Activated CD4-positive, alpha-beta memory T cell treated with anti-CD3 and anti-CD28 coated beads, Interleukin-2, amount 10 ng/mL, durations not matched to agents 7 days and 5 days (primary cell): ENCODE results near the gene CDH4. TPM values are rescaled to one million over a fixed set of nuclear protein-coding genes. Genes with fewer than 3 reads are reported as not detected.

Experiments used
- CTCF ChIA-PET: fragments of 350-600 bp; sonication (Branson Sonifier 250); formaldehyde crosslinking; loops from one replicate; lab custom pipeline; 2021; ENCODE audit warnings: antibody characterized with exemption, inconsistent platforms; lab: Charles Lee
- POLR2A ChIA-PET: fragments of 350-600 bp; sonication (Branson Sonifier 250); formaldehyde crosslinking; loops from one replicate; lab custom pipeline; 2021; ENCODE audit warnings: antibody characterized with exemption; lab: Charles Lee
- DNase-seq: peaks from one replicate; pipeline ENCODE4 v3.0.0-alpha.2; 2020
- H3K27ac Mint-ChIP-seq: one replicate; pipeline ENCODE4 v1.8.0; 2021; ENCODE audit warnings: mild to moderate bottlenecking, mixed read lengths
- H3K27me3 Mint-ChIP-seq: one replicate; pipeline ENCODE4 v1.8.0; 2021; ENCODE audit warnings: mixed read lengths
- H3K36me3 Mint-ChIP-seq: one replicate; pipeline ENCODE4 v1.8.0; 2021; ENCODE audit warnings: low read depth, mixed read lengths
- H3K4me1 Mint-ChIP-seq: one replicate; pipeline ENCODE4 v1.8.0; 2021; ENCODE audit warnings: mixed read lengths
- H3K4me3 Mint-ChIP-seq: one replicate; pipeline ENCODE4 v1.8.0; 2021; ENCODE audit warnings: mild to moderate bottlenecking, mixed read lengths
- H3K9me3 Mint-ChIP-seq: one replicate; pipeline ENCODE4 v1.8.0; 2021; ENCODE audit warnings: mixed read lengths
- total RNA-seq, 2 experiments: library from RNA; stranded (reverse); gene quantifications; one replicate each; pipeline ENCODE4 v1.2.3, GENCODE V29; 2021

CDH4 gene
- total RNA-seq, 2 experiments from 2014 or later: 0.15 to 0.20 TPM

- peaks cover 2% of the 10 kb centered on the region for H3K9me3 Mint-ChIP-seq
- no peak overlapping the region for H3K27ac Mint-ChIP-seq
- CTCF ChIA-PET: no interaction called here
- H3K27me3 Mint-ChIP-seq: peaks cover 4% of the 10 kb centered on the region
- POLR2A ChIA-PET: no interaction called here
- no peaks in the 10 kb centered on the region for H3K36me3 Mint-ChIP-seq
- no peaks in the 10 kb centered on the region for H3K4me1 Mint-ChIP-seq
- DNase-seq: peak; percentile 4
- no peak overlapping the region for H3K4me3 Mint-ChIP-seq
These were observed 701.3 kb downstream of the CDH4 start for GRCh38 chr20:61953037-61954021.

GRCh38 chr20:61954276-61955021 is 702.4 kb downstream of the CDH4 start:
- Mint-ChIP-seq H3K27me3 (peaks cover 4% of the 10 kb centered on the region), H3K9me3 (no peaks in the 10 kb centered on the region), H3K4me1 (no peaks in the 10 kb centered on the region), H3K4me3 (no peak overlapping the region), H3K27ac (no peak overlapping the region), H3K36me3 (no peaks in the 10 kb centered on the region)
- POLR2A ChIA-PET: no interaction called here
- CTCF ChIA-PET: no interaction called here
- no peak for DNase-seq

DNA sequence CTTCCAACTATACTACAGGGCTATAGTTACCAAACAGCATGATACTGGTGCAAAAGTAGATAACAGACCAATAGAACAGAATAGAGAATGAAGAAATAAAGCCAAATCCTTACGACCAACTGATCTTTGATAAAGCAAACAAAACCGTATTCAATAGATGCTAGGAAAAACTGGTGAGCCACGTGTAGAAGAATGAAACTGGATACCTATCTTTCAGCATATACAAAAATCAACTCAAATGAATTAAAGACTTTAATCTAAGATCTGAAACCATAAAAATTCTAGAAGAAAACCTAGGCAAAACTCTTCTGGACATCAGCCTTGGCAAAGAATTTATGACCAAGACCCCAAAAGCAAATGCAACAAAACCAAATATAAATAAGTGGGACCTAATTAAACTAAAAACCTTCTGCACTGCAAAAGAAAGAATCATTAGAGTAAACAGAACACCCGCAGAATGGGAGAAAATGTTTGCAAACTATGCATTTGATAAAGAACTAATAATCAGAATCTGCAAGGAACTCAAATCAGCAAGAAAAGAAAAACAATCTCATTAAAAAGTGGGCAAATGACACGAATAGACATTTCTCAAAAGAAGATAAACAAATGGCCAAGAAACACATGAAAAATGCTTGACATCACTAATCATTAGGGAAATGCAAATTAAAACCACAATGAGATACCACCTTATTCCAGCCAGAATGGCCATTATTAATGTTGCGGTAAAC is 703.8 kb downstream of the CDH4 start:
- DNase-seq: no peak
- Mint-ChIP-seq H3K9me3 (no peaks in the 10 kb centered on the region), H3K27me3 (peaks cover 4% of the 10 kb centered on the region), H3K27ac (no peak overlapping the region), H3K4me3 (no peak overlapping the region), H3K36me3 (no peaks in the 10 kb centered on the region), H3K4me1 (no peaks in the 10 kb centered on the region)
- ChIA-PET CTCF (no interaction called here), POLR2A (no interaction called here)

DNA sequence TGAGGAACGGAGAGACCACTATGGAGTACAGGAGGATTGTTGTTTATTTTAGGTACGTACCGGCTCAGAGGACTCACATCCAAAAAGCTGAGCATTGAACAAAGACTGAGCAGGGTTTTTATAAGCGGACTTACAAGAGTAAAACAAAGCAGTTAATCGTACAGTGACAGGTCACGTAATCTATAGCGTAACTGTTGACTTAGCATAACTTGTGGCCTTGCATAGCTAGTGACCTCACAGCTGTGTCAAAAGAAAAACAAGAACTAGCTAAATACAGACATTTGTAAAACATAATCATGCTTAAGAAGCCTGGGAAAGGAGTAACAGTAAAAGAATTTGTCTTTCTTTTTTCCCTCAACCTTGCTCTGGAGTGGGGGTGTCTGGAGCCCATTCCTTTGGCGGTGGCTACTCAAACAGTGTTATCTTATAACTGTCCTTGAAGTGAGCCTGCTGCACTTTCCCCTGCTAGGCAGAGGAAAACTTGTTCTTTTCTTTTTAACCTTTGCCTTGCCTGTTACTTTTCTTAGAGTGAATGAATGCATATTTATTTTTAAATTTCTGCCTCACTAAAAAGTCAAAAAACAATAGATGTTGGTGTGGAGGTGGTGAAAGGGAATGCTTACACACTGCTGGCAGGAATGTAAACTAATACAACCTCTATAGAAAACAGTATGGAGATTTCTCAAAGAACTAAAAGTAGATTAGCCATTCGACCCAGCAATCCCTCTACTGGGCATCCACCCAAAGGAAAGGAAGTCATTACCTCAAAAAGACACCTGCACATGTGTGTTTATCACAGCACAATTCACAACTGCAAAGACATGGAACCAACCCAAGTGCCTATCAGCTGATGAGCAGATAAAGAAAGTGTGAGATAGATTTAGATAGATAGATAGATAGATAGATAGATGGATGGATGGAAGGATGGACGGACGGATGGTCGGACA is 704.6 kb downstream of the CDH4 start:
- Mint-ChIP-seq H3K27me3 (peaks cover 4% of the 10 kb centered on the region), H3K4me3 (no peak overlapping the region), H3K36me3 (no peaks in the 10 kb centered on the region), H3K9me3 (no peaks in the 10 kb centered on the region), H3K27ac (no peak overlapping the region), H3K4me1 (no peaks in the 10 kb centered on the region)
- ChIA-PET POLR2A (no interaction called here), CTCF (no interaction called here)
- no peak for DNase-seq

DNA sequence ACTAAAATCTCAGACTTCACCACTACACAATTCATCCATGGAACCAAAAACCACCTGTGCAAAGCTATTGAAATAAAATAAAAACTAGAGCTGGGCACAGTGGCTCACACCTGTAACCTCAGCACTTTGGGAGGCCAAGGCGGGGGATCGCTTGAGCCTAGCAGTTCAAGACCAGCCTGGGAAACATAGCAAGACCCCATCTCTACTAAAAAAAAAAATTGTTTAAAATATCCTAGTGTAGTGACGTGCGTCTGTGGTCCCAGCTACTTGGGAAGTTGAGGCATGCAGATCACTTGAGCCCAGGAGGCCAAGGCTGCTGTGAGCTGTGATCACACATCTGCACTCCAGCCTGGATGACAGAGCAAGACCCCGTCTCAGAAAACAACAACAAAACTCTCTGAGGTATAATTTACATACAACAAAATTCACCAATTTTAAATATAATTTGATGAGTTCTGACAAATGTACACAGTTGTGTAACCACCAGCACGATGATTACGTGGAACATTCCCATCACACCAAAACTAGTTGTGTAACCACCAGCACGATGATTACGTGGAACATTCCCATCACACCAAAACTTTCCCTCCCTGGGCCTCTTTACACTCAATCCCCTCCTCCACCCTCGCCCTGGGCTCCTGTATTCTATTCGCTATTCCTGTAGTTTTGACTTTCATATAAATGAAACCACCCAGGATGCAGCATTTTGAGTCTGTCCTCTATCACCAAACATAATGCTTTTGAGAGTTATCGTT is 706.1 kb downstream of the CDH4 start:
- CTCF ChIA-PET: no interaction called here
- Mint-ChIP-seq H3K27ac (no peak overlapping the region), H3K4me3 (no peak overlapping the region), H3K9me3 (no peaks in the 10 kb centered on the region), H3K36me3 (no peaks in the 10 kb centered on the region), H3K4me1 (no peaks in the 10 kb centered on the region), H3K27me3 (peaks cover 2% of the 10 kb centered on the region)
- POLR2A ChIA-PET: no interaction called here
- DNase-seq: peak; percentile 2

DNA sequence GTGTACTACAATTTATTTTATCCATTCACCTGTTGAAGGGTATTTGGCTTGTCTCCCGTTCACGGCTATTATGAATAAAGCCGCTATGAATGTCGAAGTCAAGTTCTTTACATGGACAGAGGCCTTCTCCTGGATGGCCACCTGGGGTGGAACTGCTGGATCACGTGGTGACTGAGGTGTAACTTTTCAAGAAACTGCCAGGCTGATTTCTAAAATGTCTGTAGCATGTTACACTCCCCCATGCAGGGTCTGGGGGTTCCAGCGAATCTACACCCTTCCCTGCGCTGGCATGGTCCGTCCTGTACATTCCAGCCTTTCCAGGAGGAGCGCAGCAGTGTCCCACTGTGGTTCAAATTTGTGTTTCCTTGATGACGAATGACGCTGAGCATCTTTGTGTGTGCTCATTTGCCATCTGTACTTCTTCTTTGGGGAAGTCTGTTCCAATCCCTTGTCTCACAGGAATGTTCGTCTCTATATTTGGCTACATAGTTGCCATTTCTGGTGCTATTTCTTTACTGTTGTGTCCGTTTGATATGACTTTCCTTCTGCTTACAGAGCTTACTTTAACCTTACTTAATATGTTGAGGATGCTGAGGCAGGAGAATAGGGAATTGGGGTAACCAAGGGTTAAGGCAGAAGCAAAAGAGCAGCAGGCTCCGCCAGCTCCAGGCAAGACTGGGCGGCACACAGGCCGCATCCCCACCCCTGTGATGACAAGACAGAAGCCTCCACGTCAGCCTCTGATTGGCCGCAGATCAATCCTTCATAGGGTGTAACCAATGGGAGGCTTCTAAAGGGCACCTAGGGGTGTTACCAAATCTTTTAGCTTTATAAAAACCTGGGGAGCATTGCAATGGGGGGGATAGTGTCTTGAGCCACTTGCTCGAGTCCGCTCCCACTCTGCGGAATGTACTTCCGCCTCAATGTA is 707.0 kb downstream of the CDH4 start:
- Mint-ChIP-seq H3K4me1 (no peaks in the 10 kb centered on the region), H3K27ac (no peak overlapping the region), H3K36me3 (no peaks in the 10 kb centered on the region), H3K9me3 (no peaks in the 10 kb centered on the region), H3K27me3 (peaks cover 6% of the 10 kb centered on the region), H3K4me3 (no peak overlapping the region)
- POLR2A ChIA-PET: no interaction called here
- CTCF ChIA-PET: no interaction called here
- no peak for DNase-seq

- DNase-seq: no peak
- H3K4me3 Mint-ChIP-seq: no peak overlapping the region
- no peaks in the 10 kb centered on the region for H3K4me1 Mint-ChIP-seq
- H3K27me3 Mint-ChIP-seq: peaks cover 8% of the 10 kb centered on the region
- H3K9me3 Mint-ChIP-seq: no peaks in the 10 kb centered on the region
- H3K36me3 Mint-ChIP-seq: no peaks in the 10 kb centered on the region
- ChIA-PET CTCF (no interaction called here), POLR2A (no interaction called here)
- no peak overlapping the region for H3K27ac Mint-ChIP-seq
These were observed 708.8 kb downstream of the CDH4 start for GRCh38 chr20:61960836-61961235.

DNA sequence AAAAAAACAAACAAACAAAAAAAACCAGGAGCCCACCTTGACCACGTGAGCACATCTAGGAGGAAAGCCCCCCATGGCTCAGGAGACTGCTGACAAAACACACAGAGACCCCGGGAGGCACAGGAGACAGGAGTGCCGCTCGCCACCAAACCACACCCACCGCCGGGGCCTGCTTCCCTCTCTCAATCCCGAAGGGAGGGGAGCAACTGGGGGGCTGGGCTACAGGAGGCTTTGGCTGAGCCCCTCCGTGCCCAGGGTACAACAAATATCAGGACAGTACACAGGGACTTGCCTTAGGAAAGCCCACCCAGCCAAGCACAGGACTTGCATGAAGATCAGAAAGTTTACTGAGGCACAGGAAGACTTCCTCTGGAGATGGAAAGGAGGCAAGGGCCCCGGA is 711.1 kb downstream of the CDH4 start:
- Mint-ChIP-seq H3K27ac (no peak overlapping the region), H3K4me1 (no peaks in the 10 kb centered on the region), H3K9me3 (no peaks in the 10 kb centered on the region), H3K36me3 (no peaks in the 10 kb centered on the region), H3K4me3 (no peak overlapping the region), H3K27me3 (peaks cover 12% of the 10 kb centered on the region)
- POLR2A ChIA-PET: no interaction called here
- CTCF ChIA-PET: no interaction called here
- no peak for DNase-seq

GRCh38 chr20:61963885-61964674 is 712.0 kb downstream of the CDH4 start:
- Mint-ChIP-seq H3K9me3 (no peaks in the 10 kb centered on the region), H3K36me3 (no peaks in the 10 kb centered on the region), H3K4me3 (no peak overlapping the region), H3K27ac (no peak overlapping the region), H3K27me3 (peaks cover 12% of the 10 kb centered on the region), H3K4me1 (no peaks in the 10 kb centered on the region)
- no peak for DNase-seq
- POLR2A ChIA-PET: no interaction called here
- CTCF ChIA-PET: no interaction called here

- peaks cover 12% of the 10 kb centered on the region for H3K27me3 Mint-ChIP-seq
- H3K36me3 Mint-ChIP-seq: no peaks in the 10 kb centered on the region
- no peak overlapping the region for H3K27ac Mint-ChIP-seq
- ChIA-PET CTCF (no interaction called here), POLR2A (no interaction called here)
- no peaks in the 10 kb centered on the region for H3K9me3 Mint-ChIP-seq
- no peaks in the 10 kb centered on the region for H3K4me1 Mint-ChIP-seq
- no peak for DNase-seq
- H3K4me3 Mint-ChIP-seq: no peak overlapping the region
These were observed 712.9 kb downstream of the CDH4 start for GRCh38 chr20:61964675-61965605.
